Calu3 (cell line): Measurements from ENCODE around the gene MRPS12. TPM values are rescaled to one million over a fixed set of nuclear protein-coding genes. Genes with fewer than 3 reads are reported as not detected.

Experiments
- BruUV-seq: library from RNA; stranded (reverse); fragments of 400-500 nt; replicated peaks from 2 replicates; lab custom pipeline; 2021; lab: Mats Ljungman, UMichigan
- CTCF ChIA-PET: fragments of 300-600 bp; sonication (Branson Sonifier 250); formaldehyde crosslinking; loops from one replicate; lab custom pipeline; 2022; ENCODE audit warnings: antibody characterized with exemption; lab: Charles Lee
- DNase-seq: peaks from one replicate; pipeline ENCODE4 v3.0.0; 2022
- H3K27ac Mint-ChIP-seq: one replicate; pipeline ENCODE4 v1.8.0; 2022; ENCODE audit warnings: mixed read lengths; ENCODE audit not compliant: unreplicated experiment
- H3K27me3 Mint-ChIP-seq: one replicate; pipeline ENCODE4 v1.8.0; 2022; ENCODE audit warnings: mixed read lengths; ENCODE audit not compliant: unreplicated experiment
- H3K36me3 Mint-ChIP-seq: one replicate; pipeline ENCODE4 v1.8.0; 2022; ENCODE audit warnings: mild to moderate bottlenecking, moderate library complexity, mixed read lengths; ENCODE audit not compliant: insufficient read depth, unreplicated experiment
- H3K4me1 Mint-ChIP-seq: one replicate; pipeline ENCODE4 v1.8.0; 2022; ENCODE audit warnings: mild to moderate bottlenecking, low read depth, mixed read lengths; ENCODE audit not compliant: unreplicated experiment
- H3K4me3 Mint-ChIP-seq: one replicate; pipeline ENCODE4 v1.8.0; 2022; ENCODE audit warnings: mild to moderate bottlenecking, low read depth, moderate library complexity, mixed read lengths; ENCODE audit not compliant: unreplicated experiment
- H3K9me3 Mint-ChIP-seq: one replicate; pipeline ENCODE4 v1.8.0; 2022; ENCODE audit warnings: low read depth, mixed read lengths; ENCODE audit not compliant: unreplicated experiment
- intact Hi-C: fragments of 100-400 bp; cut with micrococcal nuclease; formaldehyde crosslinking; loops from one replicate; pipeline ENCODE4 v1.10.0; 2022; ENCODE audit not compliant: unreplicated experiment
- total RNA-seq: library from RNA; stranded (reverse); gene quantifications from 2 replicates; pipeline ENCODE4 v1.2.3, GENCODE V29; 2022
- TF ChIP-seq, protein P1 (sequence below): fragments of 200-600 bp; IDR thresholded peaks from one replicate; pipeline ENCODE4 v1.8.0; 2022; ENCODE audit warnings: antibody characterized with exemption; ENCODE audit not compliant: unreplicated experiment

MRPS12 gene
- total RNA-seq, 1 experiment from 2014 or later: 73.1 TPM

DNA sequence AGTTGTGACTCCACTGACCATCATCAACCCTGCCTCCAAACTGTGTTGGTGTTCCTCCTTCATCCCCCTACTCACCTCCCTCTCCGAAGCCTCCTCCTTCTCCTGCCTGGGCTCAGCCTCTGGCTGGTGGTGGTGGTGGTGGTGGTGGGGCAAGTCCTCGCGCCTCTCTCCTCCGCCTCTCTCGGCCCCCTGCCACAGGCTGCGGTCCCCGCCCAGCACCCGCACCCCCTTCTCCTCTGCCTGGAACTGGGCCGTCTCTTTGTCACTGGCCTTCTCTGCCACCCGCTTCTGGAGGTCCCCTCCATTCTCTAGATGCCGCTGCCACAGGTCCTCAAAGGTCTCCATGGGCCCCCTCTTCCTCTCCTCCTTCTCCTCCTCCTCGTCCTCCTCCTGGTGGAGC is 20.3 kb upstream of the MRPS12 start:
- CTCF ChIA-PET: no interaction called here
- Mint-ChIP-seq H3K36me3 (peaks cover 47% of the 10 kb centered on the region), H3K9me3 (peaks cover 6% of the 10 kb centered on the region), H3K4me3 (no peak overlapping the region), H3K4me1 (no peaks in the 10 kb centered on the region), H3K27me3 (no peaks in the 10 kb centered on the region), H3K27ac (no peak overlapping the region)
- no TSS peak for BruUV-seq
- DNase-seq: no peak
- TF ChIP-seq, protein P1, sequence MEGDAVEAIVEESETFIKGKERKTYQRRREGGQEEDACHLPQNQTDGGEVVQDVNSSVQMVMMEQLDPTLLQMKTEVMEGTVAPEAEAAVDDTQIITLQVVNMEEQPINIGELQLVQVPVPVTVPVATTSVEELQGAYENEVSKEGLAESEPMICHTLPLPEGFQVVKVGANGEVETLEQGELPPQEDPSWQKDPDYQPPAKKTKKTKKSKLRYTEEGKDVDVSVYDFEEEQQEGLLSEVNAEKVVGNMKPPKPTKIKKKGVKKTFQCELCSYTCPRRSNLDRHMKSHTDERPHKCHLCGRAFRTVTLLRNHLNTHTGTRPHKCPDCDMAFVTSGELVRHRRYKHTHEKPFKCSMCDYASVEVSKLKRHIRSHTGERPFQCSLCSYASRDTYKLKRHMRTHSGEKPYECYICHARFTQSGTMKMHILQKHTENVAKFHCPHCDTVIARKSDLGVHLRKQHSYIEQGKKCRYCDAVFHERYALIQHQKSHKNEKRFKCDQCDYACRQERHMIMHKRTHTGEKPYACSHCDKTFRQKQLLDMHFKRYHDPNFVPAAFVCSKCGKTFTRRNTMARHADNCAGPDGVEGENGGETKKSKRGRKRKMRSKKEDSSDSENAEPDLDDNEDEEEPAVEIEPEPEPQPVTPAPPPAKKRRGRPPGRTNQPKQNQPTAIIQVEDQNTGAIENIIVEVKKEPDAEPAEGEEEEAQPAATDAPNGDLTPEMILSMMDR: no peak
- intact Hi-C loops: no loop called here

DNA sequence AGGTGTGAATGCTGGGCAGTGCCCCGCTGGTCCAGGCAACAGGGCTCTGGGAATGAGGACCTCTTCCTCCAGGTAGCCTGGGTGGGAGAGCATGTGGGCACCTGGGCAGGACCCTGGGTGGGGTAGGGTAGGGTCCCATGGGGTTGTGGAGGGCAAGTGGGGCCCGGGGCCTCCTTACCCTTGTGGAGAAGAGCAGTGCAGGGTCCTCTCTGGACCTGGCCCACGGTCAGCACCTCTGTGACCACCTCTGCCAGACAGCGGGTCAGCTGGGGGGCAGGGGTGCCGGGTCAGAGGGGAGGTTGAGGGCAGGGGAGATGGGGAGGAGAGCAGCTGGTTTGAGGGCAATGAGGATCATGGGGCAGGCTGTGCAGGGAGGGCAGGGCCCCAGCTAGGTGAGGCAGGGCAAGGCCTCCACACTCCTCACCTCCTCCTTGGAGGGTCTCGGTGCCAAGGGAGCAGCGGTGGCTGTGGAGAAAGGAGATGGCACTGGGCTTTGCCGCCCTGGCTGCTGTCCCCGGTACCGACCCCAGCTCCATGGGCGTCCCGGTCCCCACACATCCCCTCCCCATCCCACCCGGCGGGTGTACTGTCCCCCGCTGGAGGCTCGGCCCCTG is 19.2 kb upstream of the MRPS12 start:
- DNase-seq: no peak
- TF ChIP-seq, protein P1: no peak
- H3K4me1 Mint-ChIP-seq: no peaks in the 10 kb centered on the region
- peaks cover 6% of the 10 kb centered on the region for H3K9me3 Mint-ChIP-seq
- intact Hi-C loops: no loop called here
- no TSS peak for BruUV-seq
- CTCF ChIA-PET: no interaction called here
- H3K36me3 Mint-ChIP-seq: peaks cover 37% of the 10 kb centered on the region
- H3K27me3 Mint-ChIP-seq: no peaks in the 10 kb centered on the region
- no peak overlapping the region for H3K4me3 Mint-ChIP-seq
- H3K27ac Mint-ChIP-seq: no peak overlapping the region

DNA sequence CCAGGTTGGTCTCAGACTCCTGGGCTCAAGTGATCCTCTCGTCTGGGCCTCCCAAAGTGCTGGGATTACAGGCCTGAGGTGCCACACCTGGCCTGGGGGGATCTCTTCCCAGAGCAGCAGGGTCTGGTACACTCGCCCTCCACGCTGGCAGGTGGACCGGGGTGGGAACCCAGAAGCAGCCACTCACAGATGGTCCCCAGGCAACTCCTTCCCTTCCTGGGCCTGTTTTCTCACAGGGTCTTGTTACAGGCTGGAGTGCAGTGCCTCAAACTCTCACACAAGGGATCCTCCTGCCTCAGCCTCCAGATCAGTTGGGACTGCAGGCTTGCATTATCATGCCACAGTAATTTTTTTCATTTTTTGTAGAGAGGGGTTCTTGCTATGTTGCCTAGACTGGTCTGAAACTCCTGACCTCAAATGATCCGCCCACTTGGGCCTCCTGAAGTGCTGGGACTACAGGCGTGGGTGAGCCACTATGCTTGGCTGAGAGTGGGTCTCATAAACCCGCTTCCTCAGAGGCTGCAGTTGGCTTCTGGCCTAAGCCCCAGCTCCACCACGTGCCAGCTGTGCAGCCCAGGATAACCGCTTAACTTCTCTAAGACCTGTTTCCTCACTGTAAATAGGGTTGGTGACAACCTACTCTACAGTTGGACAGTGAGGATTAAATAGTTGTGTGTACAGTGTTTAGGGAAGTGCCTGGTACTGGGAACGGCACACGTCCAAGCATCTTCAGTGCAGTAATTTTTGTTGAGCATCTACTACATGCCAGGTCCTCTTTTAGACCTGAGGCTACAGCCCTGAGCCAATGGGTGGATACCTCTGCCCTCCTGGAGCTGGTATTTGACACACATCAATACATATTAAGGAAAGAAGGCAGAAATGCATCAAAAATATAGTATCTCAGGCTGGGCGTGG is 17.9 kb upstream of the MRPS12 start:
- TF ChIP-seq, protein P1: no peak
- intact Hi-C loops: no loop called here
- BruUV-seq: no TSS peak
- no peak for DNase-seq
- Mint-ChIP-seq H3K27me3 (no peaks in the 10 kb centered on the region), H3K36me3 (peaks cover 23% of the 10 kb centered on the region), H3K9me3 (peaks cover under 1% of the 10 kb centered on the region), H3K4me1 (no peaks in the 10 kb centered on the region), H3K4me3 (no peak overlapping the region), H3K27ac (no peak overlapping the region)
- CTCF ChIA-PET: interaction anchor here (0.6 to 0.8 kb wide), 2 partner anchors 11 to 41 kb away, joined by 4 to 6 read pairs; no protein-coding TSS in a partner anchor

DNA sequence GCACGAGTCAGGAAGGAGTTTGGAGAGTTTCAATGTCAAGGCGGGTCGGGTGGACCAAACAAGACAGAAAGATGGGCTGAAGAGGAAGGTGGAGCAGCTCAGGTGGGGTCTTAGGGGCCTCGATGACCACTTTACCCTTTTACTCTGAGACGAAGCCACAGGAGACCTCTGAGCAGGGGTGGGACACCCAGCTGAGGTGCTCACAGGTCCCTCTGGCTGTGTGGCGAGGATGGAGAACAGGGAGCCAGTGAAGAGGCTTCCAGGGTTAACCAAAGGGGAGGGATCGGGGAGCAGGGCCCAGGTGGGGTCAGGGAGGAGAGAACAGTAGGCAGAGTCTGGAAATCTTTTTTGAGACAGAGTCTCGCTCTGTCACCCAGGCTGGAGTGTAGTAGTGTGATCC is 16.8 kb upstream of the MRPS12 start:
- Mint-ChIP-seq H3K27me3 (no peaks in the 10 kb centered on the region), H3K36me3 (peaks cover 13% of the 10 kb centered on the region), H3K4me1 (no peaks in the 10 kb centered on the region), H3K4me3 (no peak overlapping the region), H3K9me3 (no peaks in the 10 kb centered on the region), H3K27ac (no peak overlapping the region)
- CTCF ChIA-PET: no interaction called here
- intact Hi-C loops: no loop called here
- TF ChIP-seq, protein P1: no peak
- DNase-seq: no peak
- BruUV-seq: no TSS peak
